ENCODE results near the gene PDE7B.

DNA sequence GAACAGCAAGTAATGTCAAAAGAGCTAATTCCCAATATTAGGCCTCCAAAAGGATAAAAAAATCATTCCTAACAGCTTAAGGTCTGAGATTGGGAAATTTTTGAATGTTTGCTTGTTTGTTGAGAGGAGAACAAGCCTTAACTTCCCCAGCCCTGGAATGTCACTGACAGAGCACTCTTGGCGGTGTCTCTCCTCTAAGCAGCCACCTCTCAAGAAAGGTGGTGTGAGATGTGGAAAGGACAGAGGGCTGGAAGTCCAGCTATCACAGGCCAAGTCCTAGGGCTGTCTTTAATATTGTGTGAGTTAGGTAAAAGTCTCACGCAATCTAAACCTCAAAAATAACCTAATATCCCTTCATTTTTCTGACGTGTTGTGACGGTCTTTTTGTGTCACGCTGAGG lies 297.0 kb downstream of the PDE7B start:
- TF ChIP-seq EZH2phosphoT487 (IDR thresholded peaks at IDR 0.05; ENCODE audit: insufficient read depth, low read depth): no peak
- TF ChIP-seq EZH2 (IDR thresholded peaks at IDR 0.05; ENCODE audit: insufficient read depth, poor library complexity, severe bottlenecking): no peak
